ENCODE measurements around the gene FBXO45. TPM values are rescaled to one million over a fixed set of nuclear protein-coding genes. Genes with fewer than 3 reads are reported as not detected.
A peak's percentile ranks its signal among the peaks of the same experiment; 100 is the strongest.

Gene FBXO45
- polyA plus RNA-seq, 2 of the 4 experiments (the other 2 are of a cell fraction) = 6.8 to 19.4 TPM

DNA sequence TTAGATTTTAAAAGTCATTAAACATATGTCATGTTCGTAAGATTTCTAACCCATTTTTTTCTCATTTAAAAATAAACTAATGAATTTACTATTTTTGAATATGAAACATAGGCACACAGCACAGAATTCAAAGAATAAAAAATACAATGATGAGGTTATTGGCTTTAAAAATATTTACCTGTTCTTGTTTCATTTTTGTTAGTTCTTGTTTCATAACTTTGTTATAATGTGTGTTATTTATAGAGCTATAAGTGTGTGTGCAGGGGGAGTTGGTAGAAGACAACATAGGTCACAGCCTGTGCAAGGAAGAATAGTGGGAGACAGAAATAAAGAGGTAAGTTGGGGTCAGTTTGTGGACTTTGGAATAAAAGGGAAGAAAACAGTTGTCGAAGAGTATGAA is 40.2 kb downstream of the FBXO45 start:
- Histone ChIP-seq H3K4me3 (no peak overlapping the region), H3K27ac (no peak overlapping the region), H3K4me2 (no peak overlapping the region), H3K9me3 (no peaks in the 10 kb centered on the region), H3K4me1 (peaks cover 4% of the 10 kb centered on the region; the same call in 1 of the 3 replicates)
- ChIA-PET POLR2A (interaction anchor here (1.1 kb wide), 1 partner anchor 80 kb away, joined by 3 read pairs; no protein-coding TSS in a partner anchor), CTCF (interaction anchor here (0.6 to 5.5 kb wide), 17 partner anchors 9 to 362 kb away, joined by 3 to 59 read pairs (median 6); no protein-coding TSS in a partner anchor)
- ATAC-seq = no peak
- no peak for DNase-seq (ENCODE audit: low read depth in 1 of 2, low spot score in 1 of 2)
- WGBS (ENCODE audit: missing lambda C conversion rate) = 81% methylated on average over 2 of the region's 2 CpGs
- TF ChIP-seq MAZ (IDR thresholded peaks at IDR 0.05; ENCODE audit: borderline replicate concordance, low read depth, low read length) (no peak), SREBF2 (IDR thresholded peaks at IDR 0.05) (no peak), NPAS2 (CRISPR knock-in tag; IDR thresholded peaks at IDR 0.05; ENCODE audit: borderline replicate concordance) (no peak), FOXS1 (CRISPR knock-in tag; IDR thresholded peaks at IDR 0.05) (no peak)
- FAIRE-seq = no peak

DNA sequence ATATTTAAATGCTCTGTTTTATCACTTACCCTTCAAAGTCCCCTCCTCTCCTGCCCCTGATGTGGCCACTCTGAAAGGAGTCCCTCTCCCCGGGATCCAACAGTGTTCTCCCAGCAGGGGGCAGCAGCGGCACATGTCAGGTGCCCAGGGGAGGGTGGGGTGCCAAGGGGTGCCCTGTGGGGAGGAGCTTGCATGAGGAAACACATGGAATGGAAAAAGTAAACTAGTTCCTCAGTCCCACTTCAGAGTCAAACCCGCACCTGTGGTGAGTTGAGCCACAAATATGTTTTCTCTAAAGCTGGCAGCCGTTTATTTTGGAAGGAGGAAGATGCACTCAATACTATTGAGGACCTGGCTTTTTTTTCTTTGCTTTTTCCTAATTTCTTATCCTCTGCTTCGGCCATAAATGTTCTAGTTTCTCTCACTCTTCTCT is 40.9 kb downstream of the FBXO45 start:
- ATAC-seq (peak; percentile 100), DNase-seq (ENCODE audit: low read depth in 1 of 2, low spot score in 1 of 2) (peak; percentile 79 to 80), FAIRE-seq (no peak)
- H3K9me3 ChIP-seq = no peaks in the 10 kb centered on the region
- no peak overlapping the region for H3K4me3 ChIP-seq
- ChIA-PET POLR2A (interaction anchor here (0.6 to 1.2 kb wide), 4 partner anchors 76 to 333 kb away, joined by 3 to 6 read pairs (median 4); partner anchors contain the start of genes NCBP2 and SENP5), CTCF (interaction anchor here (0.6 to 5.5 kb wide), 33 partner anchors 9 to 623 kb away, joined by 3 to 59 read pairs (median 4); partner anchors contain the start of genes FBXO45, NCBP2 and WDR53)
- TF ChIP-seq MAZ (IDR thresholded peaks at IDR 0.05; ENCODE audit: borderline replicate concordance, low read depth, low read length) = 0 out of 2 replicates have a peak, but pooled peaks have one; percentile 49
- TF ChIP-seq RAD21 (conservative IDR thresholded peaks at IDR 0.05 in 1 of 2, IDR thresholded peaks at IDR 0.05 in 1 of 2) = peak; percentile 93 to 95
- TF ChIP-seq SMC3 (IDR thresholded peaks at IDR 0.05) = peak; percentile 95
- TF ChIP-seq HEYL (CRISPR knock-in tag; IDR thresholded peaks at IDR 0.05) = no peak
- TF ChIP-seq PHF8 (IDR thresholded peaks at IDR 0.05; ENCODE audit: borderline replicate concordance, low read depth) = no peak
- peak; percentile 80 for TF ChIP-seq CTCF (IDR thresholded peaks at IDR 0.05)
- H3K27ac ChIP-seq = peak overlapping the region; percentile 31 to 36; a peak in 3 of 6 replicates
- H3K4me2 ChIP-seq = peak overlapping the region; percentile 45
- peaks cover 4% of the 10 kb centered on the region; the same call in 1 of the 3 replicates for H3K4me1 ChIP-seq
- WGBS (ENCODE audit: missing lambda C conversion rate) = 25% methylated on average over 5 of the region's 5 CpGs

GRCh38 chr3:196609805-196610515 is 41.5 kb downstream of the FBXO45 start:
- CTCF ChIA-PET = interaction anchor here (0.6 to 5.5 kb wide), 27 partner anchors 12 to 622 kb away, joined by 3 to 59 read pairs (median 4); partner anchors contain the start of genes FBXO45, NCBP2 and WDR53

More at GRCh38 chr3:196609805-196610515, 41.5 kb downstream of the FBXO45 start:
- TF ChIP-seq EP300 (IDR thresholded peaks at IDR 0.05) = no peak
- TF ChIP-seq BHLHE40 (IDR thresholded peaks at IDR 0.05; ENCODE audit: low read depth, low read length) = no peak
- no peak for TF ChIP-seq RNF2 (IDR thresholded peaks at IDR 0.05; ENCODE audit: borderline replicate concordance, low read depth)
- TF ChIP-seq USF2 (IDR thresholded peaks at IDR 0.05) = no peak
- no peak for TF ChIP-seq RARB (CRISPR knock-in tag; IDR thresholded peaks at IDR 0.05)
- no peak for TF ChIP-seq HDAC2 (IDR thresholded peaks at IDR 0.05)
- TF ChIP-seq, protein P1, sequence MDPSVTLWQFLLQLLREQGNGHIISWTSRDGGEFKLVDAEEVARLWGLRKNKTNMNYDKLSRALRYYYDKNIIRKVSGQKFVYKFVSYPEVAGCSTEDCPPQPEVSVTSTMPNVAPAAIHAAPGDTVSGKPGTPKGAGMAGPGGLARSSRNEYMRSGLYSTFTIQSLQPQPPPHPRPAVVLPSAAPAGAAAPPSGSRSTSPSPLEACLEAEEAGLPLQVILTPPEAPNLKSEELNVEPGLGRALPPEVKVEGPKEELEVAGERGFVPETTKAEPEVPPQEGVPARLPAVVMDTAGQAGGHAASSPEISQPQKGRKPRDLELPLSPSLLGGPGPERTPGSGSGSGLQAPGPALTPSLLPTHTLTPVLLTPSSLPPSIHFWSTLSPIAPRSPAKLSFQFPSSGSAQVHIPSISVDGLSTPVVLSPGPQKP (IDR thresholded peaks at IDR 0.05; ENCODE audit: low read depth, low read length) = no peak
- no peak for TF ChIP-seq HEYL (CRISPR knock-in tag; IDR thresholded peaks at IDR 0.05)
- no peak for TF ChIP-seq TP53 (CRISPR knock-in tag; IDR thresholded peaks at IDR 0.05)
- no peak for TF ChIP-seq ZSCAN20 (CRISPR knock-in tag; IDR thresholded peaks at IDR 0.05)
- no peak for TF ChIP-seq HES2 (IDR thresholded peaks at IDR 0.05)
- TF ChIP-seq KDM5A (IDR thresholded peaks at IDR 0.05) = no peak
- TF ChIP-seq ZFP36 (IDR thresholded peaks at IDR 0.05; ENCODE audit: borderline replicate concordance, partially characterized antibody) = no peak
- no peak for TF ChIP-seq CBX8 (IDR thresholded peaks at IDR 0.05)
- no peak for TF ChIP-seq KDM1A (IDR thresholded peaks at IDR 0.05; ENCODE audit: low read depth)
- TF ChIP-seq RAD21 (conservative IDR thresholded peaks at IDR 0.05 in 1 of 2, IDR thresholded peaks at IDR 0.05 in 1 of 2) = no peak
- Histone ChIP-seq H3K4me3 (no peak overlapping the region), H3K27ac (peak overlapping the region; percentile 31 to 36; a peak in 3 of 6 replicates), H3K4me1 (peaks cover 4% of the 10 kb centered on the region; the same call in 1 of the 3 replicates), H3K4me2 (peak overlapping the region; percentile 45), H3K9me3 (no peaks in the 10 kb centered on the region)
- FAIRE-seq = no peak
- whole genome bisulfite sequencing (ENCODE audit: missing lambda C conversion rate) = 76% methylated on average over 6 of the region's 6 CpGs
- no peak for DNase-seq (ENCODE audit: low read depth in 1 of 2, low spot score in 1 of 2)
- peak in 1 of 2 experiments; percentile 40; a peak in 3 of 6 replicates for ATAC-seq
- POLR2A ChIA-PET = interaction anchor here (0.6 to 1.2 kb wide), 4 partner anchors 75 to 332 kb away, joined by 3 to 6 read pairs (median 4); partner anchors contain the start of genes NCBP2 and SENP5

Measured in A549 (cell line).